C4-2B (cell line): ENCODE data around the gene SCRG1.

Source experiments
- H3K27ac ChIP-seq: fragments of 450-650 bp; 2 replicates; pipeline ENCODE4 v1.5.1; 2017
- ZFX ChIP-seq: fragments of 450-650 bp; IDR thresholded peaks from 2 replicates; pipeline ENCODE4 v1.6.1; 2017
- TF ChIP-seq, protein P1 (sequence below): fragments of 450-650 bp; conservative IDR thresholded peaks from 2 replicates; pipeline ENCODE4 v1.5.1; 2017; ENCODE audit warnings: mild to moderate bottlenecking

The SCRG1 gene

DNA sequence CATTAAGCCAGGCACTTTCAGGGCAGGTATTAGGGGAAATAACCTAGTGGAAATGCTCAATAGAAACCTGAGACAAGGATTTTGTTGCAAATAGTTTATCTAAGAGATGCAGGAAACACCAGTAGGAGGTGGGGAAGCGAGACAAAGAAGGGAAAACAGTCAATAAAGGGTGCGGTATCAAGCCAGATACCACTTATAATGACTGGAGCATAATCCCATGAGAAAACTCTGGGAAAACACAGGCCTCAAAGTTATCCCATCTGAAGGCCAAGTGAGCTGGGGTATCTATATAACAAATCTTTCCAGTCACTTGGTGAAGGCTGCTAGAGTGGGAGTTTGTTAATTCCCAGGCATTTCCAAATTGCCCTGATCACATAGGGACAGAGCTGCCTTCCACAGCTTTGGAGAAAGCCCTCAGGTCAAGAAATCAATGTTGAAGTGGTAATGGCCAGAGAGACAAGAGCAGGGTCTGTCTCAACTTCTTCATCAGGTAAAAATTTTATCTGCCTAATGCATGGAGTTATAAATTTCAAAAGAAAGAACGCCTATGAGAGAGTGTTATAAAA lies 55.0 kb downstream of the SCRG1 start:
- TF ChIP-seq, protein P1, sequence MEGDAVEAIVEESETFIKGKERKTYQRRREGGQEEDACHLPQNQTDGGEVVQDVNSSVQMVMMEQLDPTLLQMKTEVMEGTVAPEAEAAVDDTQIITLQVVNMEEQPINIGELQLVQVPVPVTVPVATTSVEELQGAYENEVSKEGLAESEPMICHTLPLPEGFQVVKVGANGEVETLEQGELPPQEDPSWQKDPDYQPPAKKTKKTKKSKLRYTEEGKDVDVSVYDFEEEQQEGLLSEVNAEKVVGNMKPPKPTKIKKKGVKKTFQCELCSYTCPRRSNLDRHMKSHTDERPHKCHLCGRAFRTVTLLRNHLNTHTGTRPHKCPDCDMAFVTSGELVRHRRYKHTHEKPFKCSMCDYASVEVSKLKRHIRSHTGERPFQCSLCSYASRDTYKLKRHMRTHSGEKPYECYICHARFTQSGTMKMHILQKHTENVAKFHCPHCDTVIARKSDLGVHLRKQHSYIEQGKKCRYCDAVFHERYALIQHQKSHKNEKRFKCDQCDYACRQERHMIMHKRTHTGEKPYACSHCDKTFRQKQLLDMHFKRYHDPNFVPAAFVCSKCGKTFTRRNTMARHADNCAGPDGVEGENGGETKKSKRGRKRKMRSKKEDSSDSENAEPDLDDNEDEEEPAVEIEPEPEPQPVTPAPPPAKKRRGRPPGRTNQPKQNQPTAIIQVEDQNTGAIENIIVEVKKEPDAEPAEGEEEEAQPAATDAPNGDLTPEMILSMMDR: no peak
- TF ChIP-seq ZFX: no peak

DNA sequence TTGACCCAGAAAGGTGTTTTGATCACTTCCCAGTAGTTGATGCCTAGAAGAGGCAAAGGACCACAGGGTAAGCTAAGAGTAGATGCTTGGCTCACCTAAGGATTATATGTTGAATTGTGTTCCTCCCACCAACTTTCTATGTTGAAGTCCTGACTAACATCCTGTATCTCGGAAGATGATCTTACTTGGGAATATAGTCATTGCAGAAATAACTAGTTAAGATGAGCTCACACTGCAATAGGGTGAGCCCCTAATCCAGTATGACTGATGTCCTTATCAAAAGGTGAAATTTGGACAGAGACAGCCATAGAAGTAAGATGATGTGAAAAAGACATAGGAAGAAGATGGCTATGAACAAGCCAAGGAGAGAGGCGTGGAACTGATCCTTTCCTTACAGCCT lies 61.5 kb downstream of the SCRG1 start:
- no peak for TF ChIP-seq ZFX
- TF ChIP-seq, protein P1: no peak
- H3K27ac ChIP-seq: no peak overlapping the region

More for the DNA sequence above, 55.0 kb downstream of the SCRG1 start:
- no peak overlapping the region for H3K27ac ChIP-seq

DNA sequence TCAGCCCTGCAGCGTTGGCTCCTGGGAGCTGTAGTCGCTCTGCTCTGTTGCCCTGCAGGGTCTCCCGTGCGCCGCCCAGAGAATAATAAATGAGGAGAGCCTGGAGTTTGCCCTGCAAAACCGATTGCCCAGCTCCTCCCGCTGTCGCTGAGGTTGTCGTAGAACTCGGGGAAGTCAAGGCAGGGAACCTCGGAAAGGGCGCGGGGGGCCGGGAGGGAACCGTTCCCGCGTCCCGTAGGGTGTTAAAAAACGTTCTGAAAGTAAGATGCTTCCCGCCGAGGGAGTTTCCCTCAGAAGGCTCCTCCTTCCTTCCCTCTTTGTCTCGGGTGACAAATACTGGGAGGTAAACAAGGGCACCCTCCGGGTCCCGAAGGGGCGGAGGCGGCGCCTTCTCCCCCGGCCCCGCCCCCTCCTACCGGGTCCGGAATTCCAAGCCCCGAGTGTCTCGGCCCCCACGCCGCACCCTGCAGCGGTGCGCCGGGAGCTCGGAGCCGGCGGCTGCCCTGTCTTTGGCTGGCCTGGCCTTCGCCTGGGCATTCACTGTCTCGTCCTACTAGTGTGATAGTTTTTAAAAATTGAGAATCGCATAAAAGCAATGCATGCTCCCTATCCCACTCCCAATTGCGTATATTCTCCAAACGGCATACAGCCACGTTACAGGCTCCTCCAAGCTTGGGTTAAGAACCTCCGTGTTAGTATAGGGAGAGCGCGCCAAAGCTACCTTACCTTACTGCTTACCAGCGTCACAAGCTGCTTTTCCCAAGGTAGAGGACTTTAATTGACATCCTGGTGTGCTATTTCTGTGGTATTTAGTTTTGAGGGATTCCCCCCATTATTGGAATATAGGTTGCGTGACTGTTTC lies 63.8 kb downstream of the SCRG1 start:
- H3K27ac ChIP-seq: peak overlapping the region; percentile 98
- TF ChIP-seq, protein P1: no peak
- TF ChIP-seq ZFX: no peak
